ENCODE data around the gene ARHGAP25.

ARHGAP25 gene

GRCh38 chr2:68710336-68710735, 24.3 kb upstream of the ARHGAP25 start:
- H3K4me3 ChIP-seq (ENCODE audit: low read depth, low read length): no peak overlapping the region
- no peak overlapping the region for H2AFZ ChIP-seq
- no peaks in the 10 kb centered on the region for H3K4me1 ChIP-seq
- no peak overlapping the region for H3K4me2 ChIP-seq (ENCODE audit: low read length)
- H3K9ac ChIP-seq: no peak overlapping the region
- no peak for TF ChIP-seq CTCF (IDR thresholded peaks at IDR 0.05)
- H3K27me3 ChIP-seq (ENCODE audit: control insufficient read depth, insufficient read depth, low read length): no peaks in the 10 kb centered on the region
- no peaks in the 10 kb centered on the region for H3K79me2 ChIP-seq
- H3K27ac ChIP-seq: no peak overlapping the region
- H3K36me3 ChIP-seq (ENCODE audit: control insufficient read depth, insufficient read depth, low read length): no peaks in the 10 kb centered on the region
- H3K9me3 ChIP-seq (ENCODE audit: control insufficient read depth, low read length): no peaks in the 10 kb centered on the region

- no peak overlapping the region for H3K4me2 ChIP-seq (ENCODE audit: low read length)
- no peak overlapping the region for H3K9ac ChIP-seq
- H3K79me2 ChIP-seq: no peaks in the 10 kb centered on the region
- no peak overlapping the region for H3K4me3 ChIP-seq (ENCODE audit: low read depth, low read length)
- no peak overlapping the region for H2AFZ ChIP-seq
- no peaks in the 10 kb centered on the region for H3K36me3 ChIP-seq (ENCODE audit: control insufficient read depth, insufficient read depth, low read length)
- no peak for TF ChIP-seq CTCF (IDR thresholded peaks at IDR 0.05)
- H3K27ac ChIP-seq: no peak overlapping the region
- no peaks in the 10 kb centered on the region for H3K4me1 ChIP-seq
- H3K27me3 ChIP-seq (ENCODE audit: control insufficient read depth, insufficient read depth, low read length): no peaks in the 10 kb centered on the region
- no peaks in the 10 kb centered on the region for H3K9me3 ChIP-seq (ENCODE audit: control insufficient read depth, low read length)
These were observed 23.9 kb upstream of the ARHGAP25 start for GRCh38 chr2:68710756-68711155.

GRCh38 chr2:68714866-68715265, 19.7 kb upstream of the ARHGAP25 start:
- Histone ChIP-seq H3K4me2 (ENCODE audit: low read length) (no peak overlapping the region), H3K9me3 (ENCODE audit: control insufficient read depth, low read length) (no peaks in the 10 kb centered on the region), H3K27ac (no peak overlapping the region), H3K4me1 (no peaks in the 10 kb centered on the region), H3K4me3 (ENCODE audit: low read depth, low read length) (no peak overlapping the region), H3K79me2 (no peaks in the 10 kb centered on the region), H2AFZ (no peak overlapping the region), H3K27me3 (ENCODE audit: control insufficient read depth, insufficient read depth, low read length) (no peaks in the 10 kb centered on the region), H3K36me3 (ENCODE audit: control insufficient read depth, insufficient read depth, low read length) (no peaks in the 10 kb centered on the region), H3K9ac (no peak overlapping the region)
- no peak for TF ChIP-seq CTCF (IDR thresholded peaks at IDR 0.05)

- TF ChIP-seq CTCF (IDR thresholded peaks at IDR 0.05): peak; percentile 70
- Histone ChIP-seq H3K4me2 (ENCODE audit: low read length) (no peak overlapping the region), H3K9me3 (ENCODE audit: control insufficient read depth, low read length) (no peaks in the 10 kb centered on the region), H2AFZ (no peak overlapping the region), H3K27ac (no peak overlapping the region), H3K9ac (no peak overlapping the region), H3K4me1 (no peaks in the 10 kb centered on the region), H3K36me3 (ENCODE audit: control insufficient read depth, insufficient read depth, low read length) (no peaks in the 10 kb centered on the region), H3K79me2 (no peaks in the 10 kb centered on the region), H3K27me3 (ENCODE audit: control insufficient read depth, insufficient read depth, low read length) (no peaks in the 10 kb centered on the region), H3K4me3 (ENCODE audit: low read depth, low read length) (no peak overlapping the region)
These were observed 19.1 kb upstream of the ARHGAP25 start for GRCh38 chr2:68715353-68716041.
